Limb (tissue), 2 donors: ENCODE measurements around the gene SNAPIN.

Source experiments
- DNase-seq, 2 donors: peaks; one replicate each; pipeline ENCODE4 v3.0.0-alpha.2; 2016; ENCODE audit errors: extremely low spot score in 2 of 2

SNAPIN gene

GRCh38 chr1:153677718-153678518, 19.4 kb downstream of the SNAPIN start:
- DNase-seq: peak; percentile 66 to 75

GRCh38 chr1:153678519-153679336, 20.2 kb downstream of the SNAPIN start, which contains the start of gene NPR1:
Gene NPR1 (plus strand): TSS chr1:153678688. CDS start chr1:153679109, 421 bp downstream.
- DNase-seq: peak in 1 of 2 donors; percentile 56

DNA sequence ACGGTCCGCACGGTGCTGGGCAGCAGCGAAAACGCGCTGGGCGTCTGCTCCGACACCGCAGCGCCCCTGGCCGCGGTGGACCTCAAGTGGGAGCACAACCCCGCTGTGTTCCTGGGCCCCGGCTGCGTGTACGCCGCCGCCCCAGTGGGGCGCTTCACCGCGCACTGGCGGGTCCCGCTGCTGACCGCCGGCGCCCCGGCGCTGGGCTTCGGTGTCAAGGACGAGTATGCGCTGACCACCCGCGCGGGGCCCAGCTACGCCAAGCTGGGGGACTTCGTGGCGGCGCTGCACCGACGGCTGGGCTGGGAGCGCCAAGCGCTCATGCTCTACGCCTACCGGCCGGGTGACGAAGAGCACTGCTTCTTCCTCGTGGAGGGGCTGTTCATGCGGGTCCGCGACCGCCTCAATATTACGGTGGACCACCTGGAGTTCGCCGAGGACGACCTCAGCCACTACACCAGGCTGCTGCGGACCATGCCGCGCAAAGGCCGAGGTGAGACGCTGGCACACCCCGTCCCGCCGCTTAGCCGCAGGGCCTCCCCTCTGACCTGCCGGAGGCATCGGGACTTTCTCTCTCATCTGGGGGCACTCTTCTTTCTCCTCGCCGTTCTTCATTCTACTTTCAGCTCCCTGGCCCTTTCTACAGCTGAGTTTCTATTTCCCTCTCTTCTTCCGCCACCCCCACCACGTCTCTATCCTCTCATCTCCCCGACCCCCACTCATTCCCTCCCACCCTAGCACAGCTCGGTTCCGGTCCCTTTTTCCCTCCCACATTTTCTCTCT, 21.0 kb downstream of the SNAPIN start:
- DNase-seq: peak in 1 of 2 donors; percentile 46

- no peak for DNase-seq
Observed at GRCh38 chr1:153680120-153680403, 21.6 kb downstream of the SNAPIN start.

GRCh38 chr1:153682730-153683129, 24.2 kb downstream of the SNAPIN start:
- no peak for DNase-seq

- no peak for DNase-seq
Observed at GRCh38 chr1:153683854-153684253, 25.4 kb downstream of the SNAPIN start.

GRCh38 chr1:153684892-153685291, 26.4 kb downstream of the SNAPIN start:
- no peak for DNase-seq

DNA sequence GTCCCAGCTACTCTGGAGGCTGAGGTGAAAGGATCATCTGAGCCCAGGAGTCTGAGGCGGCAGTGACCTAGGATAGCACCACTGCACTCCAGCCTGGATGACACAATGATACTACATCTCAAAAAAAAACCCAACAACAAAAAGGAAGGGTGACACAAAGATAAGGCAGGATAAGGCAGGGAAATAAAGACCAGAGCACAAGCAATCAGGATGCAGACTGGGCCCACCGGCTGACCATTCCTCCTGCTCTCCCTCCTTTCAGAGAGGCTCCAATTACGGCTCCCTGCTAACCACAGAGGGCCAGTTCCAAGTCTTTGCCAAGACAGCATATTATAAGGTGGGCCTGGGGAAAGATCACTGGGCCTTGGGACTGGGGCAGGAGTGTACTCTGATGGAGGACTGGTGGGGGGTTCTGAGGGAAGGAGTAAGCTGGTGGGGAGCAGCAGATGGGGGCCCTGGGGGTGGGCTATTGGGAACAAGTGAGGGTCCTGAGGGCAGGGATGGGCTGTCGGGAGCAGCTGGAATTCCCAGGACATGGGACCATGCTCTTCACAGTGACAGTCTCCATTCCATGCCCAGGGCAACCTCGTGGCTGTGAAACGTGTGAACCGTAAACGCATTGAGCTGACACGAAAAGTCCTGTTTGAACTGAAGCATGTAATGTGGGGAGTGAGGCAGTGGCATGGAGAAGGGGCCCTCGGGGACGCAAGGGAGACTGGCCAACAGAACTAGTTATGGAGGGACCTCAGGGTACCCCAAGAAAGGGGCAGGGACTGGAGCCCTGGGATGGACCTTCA, 27.2 kb downstream of the SNAPIN start:
- DNase-seq: no peak

DNA sequence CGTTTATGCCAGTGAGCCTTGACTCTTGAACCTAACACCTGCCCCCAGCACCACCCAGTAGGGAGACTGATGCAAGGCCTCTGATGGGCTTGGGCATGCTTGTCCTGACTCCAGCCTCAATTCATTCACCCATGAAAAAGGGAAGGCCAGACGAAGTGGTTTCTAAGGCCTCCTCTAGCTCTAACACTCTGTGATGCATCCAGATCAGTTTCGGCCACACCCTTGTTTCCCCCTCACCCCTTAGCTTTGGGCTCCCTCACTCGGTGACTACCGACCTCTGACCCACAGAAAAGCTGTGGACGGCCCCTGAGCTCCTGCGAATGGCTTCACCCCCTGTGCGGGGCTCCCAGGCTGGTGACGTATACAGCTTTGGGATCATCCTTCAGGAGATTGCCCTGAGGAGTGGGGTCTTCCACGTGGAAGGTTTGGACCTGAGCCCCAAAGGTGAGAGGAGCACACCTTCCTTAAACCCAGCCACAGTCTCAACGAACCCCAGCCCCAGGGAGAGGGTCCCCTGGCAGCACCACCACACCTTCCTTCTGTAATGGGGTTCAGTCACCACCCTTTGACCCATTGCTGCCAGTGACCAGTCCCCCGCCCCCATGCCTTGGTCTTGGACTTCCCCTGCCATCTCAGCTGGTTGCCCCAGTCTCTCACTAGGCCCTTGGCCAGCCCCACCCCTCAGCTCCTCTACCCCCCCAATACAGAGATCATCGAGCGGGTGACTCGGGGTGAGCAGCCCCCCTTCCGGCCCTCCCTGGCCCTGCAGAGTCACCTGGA, 29.0 kb downstream of the SNAPIN start:
- DNase-seq: no peak

- no peak for DNase-seq
Observed at GRCh38 chr1:153688276-153688675, 29.8 kb downstream of the SNAPIN start.

GRCh38 chr1:153688736-153689328, 30.3 kb downstream of the SNAPIN start:
- no peak for DNase-seq

GRCh38 chr1:153693466-153693865, 35.0 kb downstream of the SNAPIN start:
- no peak for DNase-seq

DNA sequence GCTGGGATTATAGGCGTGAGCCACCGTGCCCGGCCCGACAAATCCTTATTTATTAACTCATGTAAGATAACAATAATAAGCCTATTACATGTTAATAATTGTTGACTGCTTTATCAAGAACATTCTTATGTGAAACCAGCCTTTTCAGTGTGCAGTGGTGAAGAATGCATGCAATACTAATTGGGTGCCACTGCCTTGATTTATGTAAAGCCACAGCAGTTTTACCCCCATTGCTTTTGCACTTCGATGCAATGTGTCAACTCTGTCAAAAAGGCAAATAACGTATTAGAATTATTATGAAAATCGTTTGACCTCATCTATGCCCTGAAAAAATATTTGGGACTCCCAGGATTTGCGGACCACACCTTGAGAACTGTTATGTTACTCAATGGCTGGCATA, 38.2 kb downstream of the SNAPIN start:
- no peak for DNase-seq

GRCh38 chr1:153697191-153698019, 38.9 kb downstream of the SNAPIN start:
- DNase-seq: peak in 1 of 2 donors; percentile 38

DNA sequence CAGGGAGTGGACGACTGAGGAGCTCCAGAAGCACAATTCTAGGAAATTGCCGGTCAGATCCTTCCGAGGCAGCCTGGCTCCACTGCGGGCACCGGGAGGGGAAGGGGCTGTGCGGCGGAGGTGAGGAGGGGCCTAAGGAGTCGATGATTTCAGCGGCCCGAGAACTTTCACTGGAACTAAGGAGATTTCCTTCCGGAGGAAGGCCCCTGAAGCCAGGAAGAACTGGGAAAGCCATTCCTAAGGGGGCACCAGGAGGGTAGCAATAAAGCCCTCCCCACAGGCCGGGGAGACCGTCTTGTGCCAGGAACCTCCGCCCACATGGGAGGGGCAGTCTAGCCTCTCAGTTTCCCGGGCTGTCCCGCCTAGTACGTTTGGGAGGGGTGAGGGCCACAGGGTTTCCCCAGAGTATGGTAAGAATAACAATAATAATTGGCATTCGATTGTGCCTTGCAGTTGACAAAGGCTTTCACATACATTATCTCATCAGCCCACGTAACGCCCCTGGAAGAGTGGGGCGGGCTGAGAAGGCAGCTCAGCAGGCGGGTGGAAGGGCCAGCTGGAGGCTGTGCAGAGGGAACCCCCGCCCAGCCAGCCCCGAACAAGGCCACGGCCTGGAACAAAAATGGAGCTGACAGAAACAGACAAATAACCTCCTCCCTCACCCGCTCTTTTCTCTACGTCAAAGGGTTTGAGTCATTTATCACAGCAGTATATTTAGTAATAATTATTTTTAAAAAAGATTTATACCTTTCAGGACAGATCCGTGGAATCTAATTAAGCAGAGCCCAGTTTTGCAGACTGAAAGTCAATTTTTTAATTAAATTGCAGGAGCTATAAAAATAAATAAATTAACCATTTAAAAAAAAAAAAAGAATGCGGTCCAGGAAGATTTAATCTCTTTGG, 39.8 kb downstream of the SNAPIN start:
- peak; percentile 56 to 68 for DNase-seq

DNA sequence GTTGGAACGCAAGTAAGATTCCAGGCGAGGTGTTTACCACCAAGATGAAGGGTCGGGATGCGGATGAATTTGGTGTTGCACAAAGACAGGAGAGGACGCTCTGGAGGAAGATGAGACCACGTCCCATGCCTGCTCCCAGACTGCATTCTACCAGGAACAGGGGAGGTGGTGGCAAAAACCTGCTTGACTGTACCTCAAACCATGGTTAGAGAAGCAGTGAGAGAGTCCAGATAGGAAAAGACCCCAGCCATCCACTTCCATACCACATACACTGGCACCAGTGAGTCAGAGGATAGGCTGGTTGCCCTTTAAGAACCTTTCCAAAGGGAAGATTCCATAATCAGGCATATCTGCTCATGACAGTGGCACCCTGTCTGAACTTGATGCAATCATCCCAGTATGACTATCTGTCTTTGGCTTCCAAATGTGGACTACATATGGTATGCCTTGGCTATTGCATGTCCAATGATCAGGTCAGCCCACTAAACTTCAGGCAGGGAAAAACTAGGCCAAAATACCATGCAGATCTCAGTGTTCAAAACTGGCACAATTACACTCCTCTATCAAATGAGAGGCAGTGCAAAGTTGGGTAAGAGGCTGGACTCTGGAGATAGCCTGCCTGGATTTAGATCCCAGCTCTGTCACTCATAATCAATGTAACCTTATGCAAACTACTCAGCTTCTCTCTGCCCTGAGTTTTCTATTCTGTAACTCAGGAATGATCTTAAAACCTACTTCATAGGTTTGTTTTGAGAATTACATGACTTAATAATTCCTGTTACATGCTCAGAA, 40.6 kb downstream of the SNAPIN start:
- DNase-seq: no peak

GRCh38 chr1:153699768-153700167, 41.3 kb downstream of the SNAPIN start:
- DNase-seq: no peak
